ENCODE results near the gene MYO9A.
A peak's percentile ranks its signal among the peaks of the same experiment; 100 is the strongest.

Gene MYO9A

DNA sequence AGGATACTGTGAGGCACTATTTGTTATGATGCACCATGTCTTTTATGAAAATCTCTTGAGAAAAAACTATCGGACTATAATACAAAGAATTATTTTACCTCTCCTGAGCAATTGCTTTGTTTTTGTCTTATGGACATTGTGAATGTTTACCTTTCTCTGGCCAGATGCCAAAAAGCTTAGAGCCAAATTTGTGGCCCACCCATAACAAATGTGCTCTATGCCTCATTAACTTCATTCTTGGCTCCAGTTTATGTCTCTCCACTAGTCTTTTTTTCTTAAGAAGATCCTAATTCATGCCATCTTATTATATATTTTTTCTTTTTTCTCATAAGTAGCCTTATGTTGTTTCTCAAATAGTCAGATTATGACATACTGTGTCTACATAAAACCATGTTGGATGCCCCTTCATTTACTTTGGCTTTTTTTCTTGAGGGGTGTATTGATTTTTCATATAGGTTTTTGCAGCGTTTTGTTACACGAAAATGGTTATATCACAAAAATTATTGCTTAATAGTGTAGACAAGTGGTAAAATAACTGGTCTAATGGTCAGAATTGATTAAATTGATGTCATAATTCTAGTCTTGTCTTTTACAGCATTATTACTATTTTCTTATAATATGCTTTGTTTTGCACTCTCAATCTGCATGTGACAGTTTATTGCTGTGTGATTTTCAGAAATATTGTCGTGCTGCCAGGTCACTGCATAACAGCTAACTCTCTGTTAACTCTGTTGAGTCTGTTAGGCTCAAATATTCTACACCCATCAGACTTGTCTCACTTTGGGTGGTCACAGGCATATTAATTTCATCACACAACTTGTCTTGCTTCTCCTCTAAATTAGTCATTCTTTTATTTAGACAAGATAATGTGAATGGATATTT lies 18.5 kb upstream of the MYO9A start (continued):
- TF ChIP-seq PRDM2 (tag by site-specific recombination; IDR thresholded peaks at IDR 0.05; ENCODE audit: borderline replicate concordance) (no peak), ZBTB44 (tag by site-specific recombination; IDR thresholded peaks at IDR 0.05) (peak; percentile 91), KLF1 (tag by site-specific recombination; IDR thresholded peaks at IDR 0.05) (peak; percentile 79), ZNF561 (tag by site-specific recombination; IDR thresholded peaks at IDR 0.05; ENCODE audit: borderline replicate concordance) (peak; percentile 93), ZNF37A (tag by site-specific recombination; IDR thresholded peaks at IDR 0.05) (peak; percentile 76), ZNF785 (tag by site-specific recombination; IDR thresholded peaks at IDR 0.05) (no peak), ZNF112 (tag by site-specific recombination; IDR thresholded peaks at IDR 0.05) (peak; percentile 71; the same call in 1 of the 2 replicates), KLF10 (tag by site-specific recombination; IDR thresholded peaks at IDR 0.05) (peak; percentile 87), ZBTB8A (tag by site-specific recombination; IDR thresholded peaks at IDR 0.05) (0 out of 2 replicates have a peak, but pooled peaks have one; percentile 34), ZNF660 (tag by site-specific recombination; IDR thresholded peaks at IDR 0.05) (peak; percentile 89), HOXD13 (CRISPR knock-in tag; IDR thresholded peaks at IDR 0.05; ENCODE audit: borderline replicate concordance) (no peak), ZNF629 (tag by site-specific recombination; IDR thresholded peaks at IDR 0.05) (peak; percentile 66; the same call in 1 of the 2 replicates), REST (tag by site-specific recombination; IDR thresholded peaks at IDR 0.05) (no peak)
- TF ChIP-seq, protein P1, sequence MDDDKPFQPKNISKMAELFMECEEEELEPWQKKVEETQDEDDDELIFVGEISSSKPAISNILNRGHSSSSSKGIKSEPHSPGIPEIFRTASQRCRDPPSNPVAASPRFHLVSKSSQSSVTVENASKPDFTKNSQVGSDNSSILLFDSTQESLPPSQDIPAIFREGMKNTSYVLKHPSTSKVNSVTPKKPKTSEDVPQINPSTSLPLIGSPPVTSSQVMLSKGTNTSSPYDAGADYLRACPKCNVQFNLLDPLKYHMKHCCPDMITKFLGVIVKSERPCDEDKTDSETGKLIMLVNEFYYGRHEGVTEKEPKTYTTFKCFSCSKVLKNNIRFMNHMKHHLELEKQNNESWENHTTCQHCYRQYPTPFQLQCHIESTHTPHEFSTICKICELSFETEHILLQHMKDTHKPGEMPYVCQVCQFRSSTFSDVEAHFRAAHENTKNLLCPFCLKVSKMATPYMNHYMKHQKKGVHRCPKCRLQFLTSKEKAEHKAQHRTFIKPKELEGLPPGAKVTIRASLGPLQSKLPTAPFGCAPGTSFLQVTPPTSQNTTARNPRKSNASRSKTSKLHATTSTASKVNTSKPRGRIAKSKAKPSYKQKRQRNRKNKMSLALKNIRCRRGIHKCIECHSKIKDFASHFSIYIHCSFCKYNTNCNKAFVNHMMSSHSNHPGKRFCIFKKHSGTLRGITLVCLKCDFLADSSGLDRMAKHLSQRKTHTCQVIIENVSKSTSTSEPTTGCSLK (tag by site-specific recombination; IDR thresholded peaks at IDR 0.05): no peak
- TF ChIP-seq, protein P2, sequence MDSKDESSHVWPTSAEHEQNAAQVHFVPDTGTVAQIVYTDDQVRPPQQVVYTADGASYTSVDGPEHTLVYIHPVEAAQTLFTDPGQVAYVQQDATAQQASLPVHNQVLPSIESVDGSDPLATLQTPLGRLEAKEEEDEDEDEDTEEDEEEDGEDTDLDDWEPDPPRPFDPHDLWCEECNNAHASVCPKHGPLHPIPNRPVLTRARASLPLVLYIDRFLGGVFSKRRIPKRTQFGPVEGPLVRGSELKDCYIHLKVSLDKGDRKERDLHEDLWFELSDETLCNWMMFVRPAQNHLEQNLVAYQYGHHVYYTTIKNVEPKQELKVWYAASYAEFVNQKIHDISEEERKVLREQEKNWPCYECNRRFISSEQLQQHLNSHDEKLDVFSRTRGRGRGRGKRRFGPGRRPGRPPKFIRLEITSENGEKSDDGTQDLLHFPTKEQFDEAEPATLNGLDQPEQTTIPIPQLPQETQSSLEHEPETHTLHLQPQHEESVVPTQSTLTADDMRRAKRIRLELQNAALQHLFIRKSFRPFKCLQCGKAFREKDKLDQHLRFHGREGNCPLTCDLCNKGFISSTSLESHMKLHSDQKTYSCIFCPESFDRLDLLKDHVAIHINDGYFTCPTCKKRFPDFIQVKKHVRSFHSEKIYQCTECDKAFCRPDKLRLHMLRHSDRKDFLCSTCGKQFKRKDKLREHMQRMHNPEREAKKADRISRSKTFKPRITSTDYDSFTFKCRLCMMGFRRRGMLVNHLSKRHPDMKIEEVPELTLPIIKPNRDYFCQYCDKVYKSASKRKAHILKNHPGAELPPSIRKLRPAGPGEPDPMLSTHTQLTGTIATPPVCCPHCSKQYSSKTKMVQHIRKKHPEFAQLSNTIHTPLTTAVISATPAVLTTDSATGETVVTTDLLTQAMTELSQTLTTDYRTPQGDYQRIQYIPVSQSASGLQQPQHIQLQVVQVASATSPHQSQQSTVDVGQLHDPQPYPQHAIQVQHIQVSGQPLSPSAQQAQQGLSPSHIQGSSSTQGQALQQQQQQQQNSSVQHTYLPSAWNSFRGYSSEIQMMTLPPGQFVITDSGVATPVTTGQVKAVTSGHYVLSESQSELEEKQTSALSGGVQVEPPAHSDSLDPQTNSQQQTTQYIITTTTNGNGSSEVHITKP (tag by site-specific recombination; IDR thresholded peaks at IDR 0.05): peak; percentile 46; the same call in 1 of the 2 replicates
- TF ChIP-seq, protein P3, sequence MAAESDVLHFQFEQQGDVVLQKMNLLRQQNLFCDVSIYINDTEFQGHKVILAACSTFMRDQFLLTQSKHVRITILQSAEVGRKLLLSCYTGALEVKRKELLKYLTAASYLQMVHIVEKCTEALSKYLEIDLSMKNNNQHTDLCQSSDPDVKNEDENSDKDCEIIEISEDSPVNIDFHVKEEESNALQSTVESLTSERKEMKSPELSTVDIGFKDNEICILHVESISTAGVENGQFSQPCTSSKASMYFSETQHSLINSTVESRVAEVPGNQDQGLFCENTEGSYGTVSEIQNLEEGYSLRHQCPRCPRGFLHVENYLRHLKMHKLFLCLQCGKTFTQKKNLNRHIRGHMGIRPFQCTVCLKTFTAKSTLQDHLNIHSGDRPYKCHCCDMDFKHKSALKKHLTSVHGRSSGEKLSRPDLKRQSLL (tag by site-specific recombination; IDR thresholded peaks at IDR 0.05): peak; percentile 82
- TF ChIP-seq, protein P4, sequence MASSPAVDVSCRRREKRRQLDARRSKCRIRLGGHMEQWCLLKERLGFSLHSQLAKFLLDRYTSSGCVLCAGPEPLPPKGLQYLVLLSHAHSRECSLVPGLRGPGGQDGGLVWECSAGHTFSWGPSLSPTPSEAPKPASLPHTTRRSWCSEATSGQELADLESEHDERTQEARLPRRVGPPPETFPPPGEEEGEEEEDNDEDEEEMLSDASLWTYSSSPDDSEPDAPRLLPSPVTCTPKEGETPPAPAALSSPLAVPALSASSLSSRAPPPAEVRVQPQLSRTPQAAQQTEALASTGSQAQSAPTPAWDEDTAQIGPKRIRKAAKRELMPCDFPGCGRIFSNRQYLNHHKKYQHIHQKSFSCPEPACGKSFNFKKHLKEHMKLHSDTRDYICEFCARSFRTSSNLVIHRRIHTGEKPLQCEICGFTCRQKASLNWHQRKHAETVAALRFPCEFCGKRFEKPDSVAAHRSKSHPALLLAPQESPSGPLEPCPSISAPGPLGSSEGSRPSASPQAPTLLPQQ (tag by site-specific recombination; IDR thresholded peaks at IDR 0.05): peak; percentile 58
